NCI-H526 treated with DMSO at 0.1 percent for 48 hours (cell line): ENCODE measurements around the gene MAOB.
"Not testable (repeated sequence)": the region's sequence is repeated elsewhere in the genome, so short reads cannot be mapped to it uniquely, and the experiment has no call there.

Experiments used
- DNase-seq: peaks from one replicate; lab custom pipeline; 2025; lab: John Stamatoyannopoulos, UW

Gene MAOB

DNA sequence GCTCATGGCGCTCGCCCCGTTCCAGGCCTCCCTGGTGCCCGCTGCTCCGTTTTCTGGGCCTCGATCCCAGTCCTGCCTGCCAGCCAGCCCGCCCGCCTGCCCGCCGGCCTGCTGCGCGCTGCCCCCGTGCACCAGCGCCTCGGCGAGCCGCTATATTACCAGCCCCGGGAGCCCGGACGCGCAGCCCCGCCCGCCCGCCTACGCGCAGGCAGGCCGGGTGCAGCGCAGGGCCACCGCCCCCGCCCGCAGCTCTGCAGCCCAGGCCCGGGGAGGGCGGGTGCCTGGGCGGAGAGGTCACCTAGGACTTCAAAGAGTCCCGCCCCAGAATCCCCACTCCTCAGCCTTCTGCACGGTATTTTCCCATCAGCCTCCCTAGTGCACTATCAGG, at the start of gene MAOB:
TSS of gene MAOB (minus strand) at position 157 of the 388 bp plus-strand sequence. CDS start at position 6, 151 bp downstream.
- no peak for DNase-seq

DNA sequence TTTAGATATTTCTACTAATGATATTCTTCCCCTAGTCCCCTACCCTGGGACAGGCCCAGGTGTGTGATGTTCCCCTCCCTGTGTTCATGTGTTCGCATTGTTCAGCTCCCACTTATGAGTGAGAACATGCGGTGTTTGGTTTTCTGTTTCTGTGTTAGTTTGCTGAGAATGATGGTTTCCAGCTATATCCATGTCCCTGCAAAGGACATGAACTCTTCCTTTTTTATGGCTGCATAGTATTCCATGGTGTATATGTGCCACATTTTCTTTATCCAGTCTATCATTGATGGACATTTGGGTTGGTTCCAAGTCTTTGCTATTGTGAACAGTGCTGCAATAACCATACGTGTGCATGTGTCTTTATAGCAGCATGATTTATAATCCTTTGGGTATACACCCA, 39.8 kb upstream of the MAOB start:
- not testable (repeated sequence) for DNase-seq

DNA sequence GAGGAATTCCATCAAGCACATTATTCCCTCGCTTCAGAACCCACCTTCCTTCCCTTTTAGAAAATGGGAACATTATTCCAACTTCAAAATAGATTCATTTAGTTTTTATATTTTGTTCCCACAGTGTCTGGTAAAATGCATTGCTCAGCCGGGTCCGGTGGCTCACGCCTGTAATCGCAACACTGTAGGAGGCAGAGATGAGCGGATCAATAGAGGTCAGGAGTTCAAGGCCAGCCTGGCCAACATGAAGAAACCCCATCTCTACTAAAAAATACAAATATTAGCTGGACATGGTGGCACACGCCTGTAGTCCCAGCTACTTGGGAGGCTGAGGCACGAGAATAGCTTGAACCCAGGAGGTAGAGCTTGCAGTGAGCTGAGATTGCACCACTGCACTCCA, 28.5 kb upstream of the MAOB start:
- DNase-seq: not testable (repeated sequence)

DNA sequence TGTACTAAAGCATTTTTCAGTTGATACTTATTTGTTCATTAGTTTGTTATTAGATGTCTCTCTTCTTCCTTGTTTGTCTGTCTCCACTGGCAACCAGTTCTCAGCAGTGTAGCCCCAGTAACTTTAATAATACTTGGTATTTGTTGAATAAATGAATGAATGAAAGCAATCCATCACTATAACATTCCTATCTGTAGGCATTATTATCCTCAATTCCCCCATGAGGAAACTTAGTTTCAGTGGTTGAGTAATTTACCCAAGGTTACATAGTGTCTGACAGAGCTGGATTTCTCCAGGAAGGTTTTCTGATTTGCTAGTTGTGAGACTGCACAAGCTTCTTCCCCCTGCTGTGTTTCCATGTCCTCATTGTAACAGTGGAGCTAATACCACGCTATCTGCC, 27.8 kb upstream of the MAOB start:
- DNase-seq: no peak

DNA sequence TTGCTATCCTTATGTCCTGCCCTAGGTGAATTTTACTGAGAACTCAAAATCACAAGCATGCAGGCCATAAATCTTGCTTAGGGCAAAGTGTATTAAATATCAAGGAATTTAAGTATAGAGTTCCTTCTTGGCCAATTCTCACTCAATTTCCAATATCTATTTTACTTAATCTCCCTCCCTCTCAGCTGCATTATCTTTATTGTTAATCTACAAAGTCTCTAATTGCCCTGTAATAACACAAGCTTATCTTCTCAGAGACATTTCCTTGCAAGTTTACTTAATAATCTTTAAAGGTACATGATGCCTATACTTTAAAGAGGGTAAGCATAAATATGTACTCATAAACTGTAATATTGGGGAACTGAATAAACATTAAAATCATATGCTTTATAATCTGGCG, 26.9 kb upstream of the MAOB start:
- DNase-seq: no peak

DNA sequence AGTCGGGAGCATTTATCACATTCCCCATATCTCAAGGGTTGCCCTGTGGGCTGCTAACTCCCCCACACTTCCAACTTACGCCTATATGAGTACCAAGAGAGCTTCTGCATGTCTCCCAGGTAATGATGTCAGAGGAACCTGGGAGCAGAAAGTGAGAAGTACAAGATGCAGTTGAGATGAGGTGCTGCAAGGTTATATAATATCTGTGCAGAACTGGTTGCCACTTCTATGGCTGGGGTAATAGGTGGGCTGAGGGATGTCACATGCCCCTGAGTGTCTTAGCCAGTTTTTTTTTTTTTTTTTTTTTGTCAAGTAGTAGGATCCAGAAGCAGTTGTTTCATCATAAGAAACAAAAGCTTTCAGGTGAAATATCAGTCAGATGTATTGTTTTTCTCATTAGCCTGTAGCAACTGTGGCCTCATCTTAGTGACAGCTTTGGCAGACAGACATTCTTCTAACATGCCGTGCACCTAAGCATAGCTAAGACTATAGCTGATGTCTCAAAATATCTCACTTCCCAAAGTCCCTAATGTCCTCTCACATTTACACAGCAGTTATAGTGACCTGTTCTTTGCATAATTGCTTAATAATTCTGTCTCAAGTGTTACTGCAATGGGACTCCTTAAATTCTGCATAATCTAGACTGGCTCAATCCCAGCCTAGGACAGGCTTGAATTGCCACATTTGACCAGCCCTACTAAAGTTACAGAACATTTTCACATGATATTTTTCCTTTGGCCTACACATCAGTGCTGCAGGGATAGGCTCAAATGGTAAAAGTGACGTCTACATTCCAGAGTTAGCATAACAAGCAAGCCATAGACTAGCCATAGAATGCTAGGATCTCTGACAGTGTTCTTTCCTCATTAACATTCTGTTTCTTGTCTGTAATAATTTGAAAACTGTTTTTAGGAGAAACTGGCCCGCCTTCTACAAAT, 17.9 kb upstream of the MAOB start:
- no peak for DNase-seq

DNA sequence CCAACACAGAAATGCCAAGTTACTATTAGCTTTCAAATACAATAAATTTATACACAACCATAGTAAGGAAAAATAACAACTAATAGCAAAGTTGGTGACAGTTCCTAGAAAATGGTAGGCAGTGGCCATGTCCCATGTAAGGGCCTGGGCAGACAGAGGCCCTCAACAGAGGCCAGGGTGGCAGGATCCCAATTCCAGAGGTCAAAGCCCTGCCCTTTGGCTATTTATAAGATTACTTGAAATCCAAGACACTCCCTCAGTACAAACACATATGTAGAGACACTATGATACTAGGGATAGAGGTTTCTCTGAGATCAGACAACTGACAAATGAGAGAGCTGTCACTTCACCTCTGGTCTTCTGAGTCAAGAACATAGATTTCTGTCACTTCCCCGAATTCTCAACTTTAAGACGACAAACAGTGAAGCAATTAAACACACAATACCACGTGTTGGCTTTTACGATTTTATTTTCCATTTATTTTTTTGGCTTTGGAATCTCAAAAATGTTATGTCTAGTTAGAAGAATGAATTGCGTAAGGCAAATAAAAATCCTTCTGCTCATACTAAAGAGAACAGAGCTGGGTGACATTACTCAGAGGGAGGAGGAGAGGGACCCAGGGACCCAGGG, 16.3 kb upstream of the MAOB start:
- no peak for DNase-seq

DNA sequence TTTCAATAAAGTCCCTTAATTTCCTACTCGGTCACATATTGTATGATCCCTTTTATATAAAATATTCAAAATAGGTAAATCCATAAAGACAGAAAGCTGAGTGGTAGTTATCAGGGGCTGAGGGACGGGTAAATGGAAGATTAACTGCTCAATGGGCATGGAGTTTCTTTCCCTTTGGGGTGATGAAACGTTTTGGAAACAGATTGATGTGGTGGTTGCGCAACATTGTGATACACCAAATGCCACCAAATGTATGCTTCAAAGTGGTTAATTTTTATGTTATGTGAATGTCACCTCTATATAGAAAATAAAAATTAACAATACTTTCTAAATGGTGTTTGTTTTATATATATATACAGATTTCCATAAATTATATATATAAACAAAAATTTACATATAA, 15.0 kb upstream of the MAOB start:
- DNase-seq: no peak

DNA sequence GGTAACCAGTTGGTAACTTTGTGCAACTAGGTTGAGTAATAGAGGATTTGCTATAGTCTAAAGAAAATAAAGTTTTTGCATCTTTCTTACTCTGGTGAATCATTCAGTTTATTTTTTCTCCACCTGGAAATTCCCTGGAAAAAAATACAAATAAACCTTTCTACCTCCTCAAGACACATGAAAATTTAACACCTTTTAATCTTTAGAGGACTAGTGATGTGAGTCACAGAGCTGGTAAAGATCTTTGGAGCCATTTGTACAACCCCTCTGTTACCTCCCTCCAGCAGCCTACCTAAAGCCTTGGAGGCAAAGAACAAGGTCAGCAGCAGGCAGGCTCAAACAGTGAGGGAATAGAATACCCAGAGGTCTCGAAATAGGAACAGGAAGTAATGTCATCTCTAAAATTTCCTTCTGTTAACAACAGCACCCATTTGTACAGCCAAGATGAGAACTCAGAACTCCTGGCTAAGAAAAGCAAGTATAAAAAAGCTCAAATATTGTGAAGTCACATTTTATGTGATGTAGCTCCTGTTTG, 10.2 kb upstream of the MAOB start:
- no peak for DNase-seq

DNA sequence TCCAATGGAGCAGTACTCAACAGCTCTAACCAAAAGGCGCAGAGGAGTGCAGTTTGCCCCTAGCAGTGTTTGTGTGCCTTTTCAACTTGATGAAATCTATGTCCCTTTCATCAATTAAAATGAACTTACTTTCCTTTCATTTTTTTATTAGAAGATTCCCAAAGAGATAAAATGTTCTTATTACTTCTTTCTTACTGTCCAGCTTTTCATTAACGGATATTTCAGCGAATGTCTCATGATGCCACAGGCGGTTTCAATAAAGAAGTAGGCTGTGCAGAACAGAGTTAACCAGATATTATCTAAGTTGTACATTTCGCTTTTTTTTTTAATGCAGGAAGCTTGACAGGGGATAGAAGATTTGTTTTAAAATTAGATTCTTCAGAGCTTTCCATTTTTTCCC, 3.4 kb upstream of the MAOB start:
- no peak for DNase-seq

DNA sequence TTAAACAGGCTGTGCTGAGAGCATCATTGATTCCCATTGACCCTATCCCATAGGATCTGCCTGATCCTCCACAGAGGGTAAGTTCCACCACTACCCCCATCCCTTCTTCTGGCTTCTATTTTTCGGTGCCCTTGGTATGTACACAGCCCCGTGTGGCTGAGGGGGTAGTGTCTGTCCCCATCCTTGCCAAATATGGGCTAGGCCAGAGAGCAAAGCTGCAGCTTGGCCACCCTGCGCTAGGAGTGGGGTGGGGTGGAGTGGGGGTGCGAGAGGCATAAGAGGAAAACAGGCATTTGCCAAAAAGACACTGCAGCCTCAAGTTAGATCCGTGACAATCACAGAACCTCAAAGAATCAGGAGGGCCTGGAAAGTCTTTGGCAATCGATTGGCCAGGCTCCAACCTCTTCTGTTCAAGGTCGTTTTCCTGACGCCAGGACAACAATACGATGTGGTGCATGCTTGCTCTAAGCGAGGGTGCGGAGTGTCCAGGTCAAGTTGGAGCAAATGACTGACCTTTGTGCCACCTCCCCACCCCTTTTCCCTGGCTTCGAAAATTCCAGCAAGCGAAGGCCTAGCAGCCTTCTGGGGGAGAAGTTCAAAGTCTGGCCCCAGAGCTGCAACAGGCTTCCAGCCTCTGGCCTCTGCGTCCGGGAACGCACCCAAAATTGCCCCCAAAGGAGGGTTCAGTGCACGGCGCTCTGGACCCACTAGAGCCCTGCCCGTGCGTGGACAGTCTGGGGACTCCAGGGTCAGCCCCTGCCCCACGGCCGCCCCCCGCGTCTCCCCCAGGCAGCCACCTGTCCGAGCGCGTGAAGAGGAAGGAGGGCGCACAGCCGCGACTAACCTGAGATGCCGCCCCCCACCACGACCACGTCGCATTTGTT, 598 bp downstream of the MAOB start:
- no peak for DNase-seq

DNA sequence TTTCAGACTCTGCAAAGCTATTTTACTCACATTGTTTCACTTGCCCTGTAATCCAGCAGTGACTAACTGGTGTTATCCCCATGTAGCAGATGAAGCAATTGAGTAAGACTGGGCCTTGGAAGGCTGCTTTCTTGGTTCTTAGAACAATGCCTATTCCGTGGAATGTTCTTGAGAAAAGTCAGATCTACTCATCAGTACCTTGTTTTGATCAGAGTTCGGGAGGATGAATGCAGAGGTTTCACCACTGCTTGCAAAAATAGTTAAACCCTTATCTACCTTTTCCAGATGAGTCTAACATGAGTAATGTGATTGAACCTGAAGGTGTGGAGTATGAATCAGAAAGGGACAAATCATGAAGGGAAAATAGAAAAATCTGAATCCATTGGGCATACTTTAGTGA, 1.8 kb downstream of the MAOB start:
- no peak for DNase-seq

DNA sequence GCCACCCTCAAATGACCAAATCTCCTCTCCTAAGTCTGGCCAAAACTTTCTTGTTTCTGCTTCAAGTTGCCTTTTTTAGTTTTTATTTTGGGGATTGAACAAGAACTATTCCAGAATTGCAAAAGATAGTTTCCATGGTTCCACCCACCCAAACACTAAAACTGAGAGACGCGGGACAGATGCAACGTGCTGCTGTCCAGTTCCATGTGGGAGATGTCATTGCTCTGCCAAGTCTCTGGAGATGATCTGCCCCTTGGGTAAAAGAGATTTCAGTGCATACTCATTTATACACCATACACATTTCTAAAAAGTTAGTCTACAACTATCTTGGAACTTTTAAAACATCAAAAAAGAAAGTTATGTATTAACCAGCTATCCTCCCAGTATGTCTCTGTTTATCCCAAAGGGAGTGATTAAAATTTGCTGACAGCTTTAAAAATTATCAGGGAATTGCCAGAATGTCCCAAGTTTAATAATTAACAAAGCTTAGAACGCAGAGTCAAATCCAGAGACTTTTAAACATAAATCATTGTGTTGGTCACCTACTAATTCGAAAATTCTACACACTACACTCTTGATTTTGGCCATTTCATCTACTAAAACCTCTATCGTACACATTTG, 3.2 kb downstream of the MAOB start:
- no peak for DNase-seq

DNA sequence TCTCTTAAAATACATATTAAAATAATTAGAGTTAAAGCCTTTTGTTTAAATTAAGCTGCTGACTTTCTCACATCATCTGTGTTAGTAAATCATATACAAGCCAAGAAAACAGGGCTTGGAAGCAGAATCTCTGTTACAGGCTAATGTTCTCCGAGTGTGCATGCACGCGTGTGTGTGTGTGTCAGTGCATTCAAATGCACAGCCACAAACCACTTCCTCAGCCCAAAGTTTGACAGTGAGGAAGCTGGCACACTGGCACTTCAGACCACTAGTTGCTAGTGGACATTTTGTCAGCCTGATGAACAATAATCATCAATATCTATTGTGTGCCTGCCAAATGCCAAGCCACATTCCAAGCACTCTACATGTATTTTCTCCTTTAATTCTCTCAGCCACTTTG, 5.6 kb downstream of the MAOB start:
- no peak for DNase-seq

DNA sequence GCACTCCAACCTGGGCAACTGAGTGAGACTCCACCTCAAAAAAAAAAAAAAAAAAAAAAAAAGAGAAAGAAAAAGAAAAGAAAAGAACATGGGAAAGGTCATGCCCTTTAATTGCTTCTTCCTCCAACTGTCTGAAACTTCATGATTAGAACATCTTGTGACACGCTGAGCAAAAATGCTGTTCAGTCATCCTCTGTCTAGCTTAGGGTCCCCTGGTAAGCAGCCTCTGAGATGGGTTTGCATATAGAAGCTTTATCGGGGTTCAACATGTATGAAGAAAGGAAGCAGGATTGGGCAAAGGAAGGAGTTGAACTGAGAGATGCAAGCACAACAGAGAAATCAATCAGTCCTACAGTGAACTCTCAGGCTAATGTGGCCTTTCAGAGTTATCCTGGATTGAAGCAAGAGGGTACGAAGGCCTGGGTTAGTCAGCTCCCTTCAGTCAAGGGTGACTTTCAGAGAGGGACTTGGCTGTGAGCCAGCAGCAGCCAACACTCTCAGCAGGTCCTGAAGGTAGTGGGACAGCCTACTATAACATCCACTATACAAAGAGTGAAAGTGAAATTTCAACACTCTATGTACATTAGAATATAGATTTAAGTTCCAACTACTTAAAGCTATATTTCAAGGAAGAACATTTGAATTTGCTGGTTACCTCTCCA, 11.4 kb downstream of the MAOB start:
- DNase-seq: no peak

DNA sequence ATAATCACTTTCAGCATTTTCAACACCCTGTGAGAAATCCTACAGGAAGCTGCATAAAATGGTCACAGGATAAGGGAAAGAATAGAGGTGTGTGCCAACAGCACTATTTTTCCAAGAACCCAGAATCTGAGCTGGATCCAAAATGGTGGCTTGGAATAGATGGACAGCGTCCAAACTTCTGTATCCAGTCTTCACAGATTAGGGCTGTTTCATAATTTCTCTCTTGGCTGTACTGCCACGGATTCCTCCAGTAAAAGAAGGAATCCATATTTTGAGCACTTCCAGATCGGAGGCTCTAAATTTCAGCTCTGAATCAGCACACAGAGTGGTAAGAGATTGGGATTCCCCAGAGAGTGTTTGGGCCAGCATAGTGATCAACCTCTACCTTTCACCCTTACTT, 12.2 kb downstream of the MAOB start:
- DNase-seq: no peak

DNA sequence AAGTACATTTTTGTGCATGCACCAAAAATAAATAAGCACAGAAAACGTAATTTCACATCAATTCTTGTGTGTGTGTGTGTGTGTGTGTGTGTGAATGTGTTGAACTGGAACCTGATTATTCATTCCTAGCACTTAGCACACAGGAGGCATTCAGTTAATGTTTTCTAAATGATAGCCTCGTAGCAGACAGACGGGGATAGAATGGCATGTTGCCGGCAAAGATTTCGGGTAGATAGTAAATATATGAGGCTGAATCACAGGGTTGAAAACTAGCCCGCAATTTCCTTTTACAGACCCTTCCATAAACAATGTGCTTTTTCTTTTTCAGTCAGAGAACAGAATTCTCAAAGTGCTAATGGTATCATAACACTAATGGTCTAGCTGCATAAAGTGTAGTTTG, 13.5 kb downstream of the MAOB start:
- DNase-seq: no peak

DNA sequence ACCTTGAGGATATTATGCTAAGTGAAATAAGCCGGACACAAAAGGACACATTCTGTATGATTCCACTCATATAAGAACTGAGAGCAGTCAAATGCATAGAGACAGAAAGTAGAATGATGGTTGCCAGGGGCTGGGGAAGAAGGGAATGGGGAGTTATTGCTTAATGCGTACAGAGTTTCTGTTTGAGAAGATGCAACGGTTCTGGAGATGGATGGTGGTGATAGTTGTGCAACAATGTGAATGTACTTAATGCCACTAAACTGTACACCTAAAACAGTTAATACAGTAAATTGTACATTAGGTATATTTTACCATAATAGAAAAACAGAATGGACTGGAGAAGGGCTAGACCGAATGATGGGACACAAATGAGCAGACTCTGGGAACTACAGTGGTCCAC, 15.8 kb downstream of the MAOB start:
- no peak for DNase-seq

DNA sequence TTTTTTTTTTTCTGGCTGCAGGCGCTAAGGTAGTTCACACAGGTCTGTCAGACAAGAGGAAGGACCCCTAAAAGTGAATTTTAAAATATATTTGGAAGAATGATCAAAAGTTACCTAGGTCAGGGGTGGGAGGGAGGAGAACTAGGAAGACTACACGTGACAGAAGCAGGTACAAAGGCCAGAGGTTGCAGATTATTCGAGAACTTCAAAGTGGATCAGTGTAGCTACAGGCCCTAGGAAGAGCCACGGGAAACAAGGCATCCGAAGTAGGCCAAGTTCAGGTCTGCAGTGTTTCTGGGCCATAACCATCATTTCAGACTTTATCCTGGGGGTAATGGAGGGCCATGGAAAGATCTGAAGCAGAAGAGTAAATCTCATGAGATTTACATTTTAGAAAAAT, 16.5 kb downstream of the MAOB start:
- DNase-seq: no peak

DNA sequence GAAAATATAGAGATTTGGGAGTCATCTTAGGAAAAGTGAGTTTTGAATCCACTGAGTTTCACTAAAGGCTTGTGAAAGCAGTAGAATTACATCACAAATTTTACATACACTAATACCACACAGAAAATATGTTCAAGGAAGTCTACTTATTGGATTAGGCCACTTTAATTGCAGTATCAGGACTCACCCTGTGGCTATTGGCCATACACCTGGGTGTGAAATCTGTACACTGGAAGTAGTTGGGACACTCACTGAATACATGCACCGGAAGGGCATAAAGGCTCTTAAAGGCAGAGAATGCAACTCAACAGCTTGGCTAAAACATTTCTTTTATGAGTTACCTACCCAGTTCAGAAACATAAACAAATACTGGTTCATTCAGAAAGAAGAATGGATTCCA, 19.8 kb downstream of the MAOB start:
- no peak for DNase-seq

DNA sequence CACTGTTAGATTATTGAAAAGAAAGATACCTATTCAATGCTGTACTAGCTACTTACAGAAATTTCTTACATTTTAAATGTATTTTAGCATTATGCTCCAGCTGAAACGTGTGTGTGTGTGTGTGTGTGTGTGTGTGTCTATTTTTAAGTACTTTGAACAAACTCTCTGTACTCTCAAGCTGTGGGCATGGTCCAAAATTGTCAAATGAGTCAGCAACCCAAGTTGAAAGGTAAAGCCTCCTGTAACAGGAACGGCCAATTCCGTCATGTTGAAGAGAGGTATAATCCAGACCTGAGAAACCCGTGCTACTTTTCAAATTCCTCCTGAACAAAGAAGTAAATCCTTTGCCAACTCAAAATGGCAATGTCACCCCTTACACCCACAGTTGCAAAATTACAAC, 20.5 kb downstream of the MAOB start:
- DNase-seq: no peak
